Activated B cell treated with CpG ODN at 0.5 μM for 24 hours (primary cell): ENCODE measurements around the gene KCNK13. TPM values are rescaled to one million over a fixed set of nuclear protein-coding genes. Genes with fewer than 3 reads are reported as not detected.

Experiments
- ATAC-seq: fragments of 200-7000 bp; cut with Tn5 transposase; one replicate; pipeline ENCODE4 v1.10.0; 2021; ENCODE audit warnings: low read depth, mild to moderate bottlenecking, moderate library complexity
- CTCF ChIA-PET: fragments of 350-600 bp; sonication (Branson Sonifier 250); formaldehyde crosslinking; loops from one replicate; lab custom pipeline; 2021; ENCODE audit warnings: antibody characterized with exemption; lab: Charles Lee
- POLR2A ChIA-PET: fragments of 350-600 bp; sonication (Branson Sonifier 250); formaldehyde crosslinking; loops from one replicate; lab custom pipeline; 2021; ENCODE audit warnings: antibody characterized with exemption; lab: Charles Lee
- DNase-seq: peaks from one replicate; pipeline ENCODE4 v3.0.0; 2022
- H3K27ac Mint-ChIP-seq: one replicate; pipeline ENCODE4 v1.8.0; 2020; ENCODE audit warnings: mixed read lengths
- H3K27me3 Mint-ChIP-seq: one replicate; pipeline ENCODE4 v1.8.0; 2021; ENCODE audit warnings: mixed read lengths
- H3K36me3 Mint-ChIP-seq: one replicate; pipeline ENCODE4 v1.8.0; 2021; ENCODE audit warnings: low read depth, mixed read lengths
- H3K4me1 Mint-ChIP-seq: one replicate; pipeline ENCODE4 v1.8.0; 2021; ENCODE audit warnings: mixed read lengths
- H3K4me3 Mint-ChIP-seq: one replicate; pipeline ENCODE4 v1.8.0; 2020; ENCODE audit warnings: mild to moderate bottlenecking, mixed read lengths
- H3K9me3 Mint-ChIP-seq: one replicate; pipeline ENCODE4 v1.8.0; 2020; ENCODE audit warnings: mixed read lengths
- intact Hi-C: fragments of 100-400 bp; cut with micrococcal nuclease; formaldehyde crosslinking; loops from one replicate; pipeline ENCODE4 v1.15.1; 2024
- total RNA-seq: library from RNA; stranded (reverse); gene quantifications from 2 replicates; pipeline ENCODE4 v1.2.3, GENCODE V29; 2022
- TF ChIP-seq, protein P1 (sequence below): fragments of 200-600 bp; IDR thresholded peaks from one replicate; pipeline ENCODE4 v1.8.0; 2022; ENCODE audit warnings: antibody characterized with exemption, mild to moderate bottlenecking

Gene KCNK13
- total RNA-seq, 1 donor from 2014 or later = not detected

DNA sequence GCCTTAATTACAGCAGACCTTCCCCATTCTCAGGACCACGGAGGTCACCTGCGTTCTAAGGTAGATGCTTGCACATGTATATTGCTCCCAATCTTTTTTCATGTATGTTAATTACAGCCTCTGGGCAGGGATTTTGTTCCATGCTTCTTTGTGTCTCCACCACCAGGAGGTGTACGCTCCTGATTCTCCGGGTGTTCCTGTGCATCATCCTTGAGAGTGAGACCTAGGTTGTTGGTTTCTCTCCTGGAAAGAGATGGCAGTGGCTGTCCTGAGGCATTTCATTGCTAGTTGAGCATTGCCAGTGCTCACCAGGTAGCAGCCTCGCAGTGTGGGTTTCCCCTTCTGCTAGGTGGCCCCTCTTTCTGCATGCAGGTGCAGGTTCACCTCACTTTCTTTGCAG, 52.8 kb downstream of the KCNK13 start:
- ATAC-seq (no peak), DNase-seq (no peak)
- H3K9me3 Mint-ChIP-seq = no peaks in the 10 kb centered on the region
- no peaks in the 10 kb centered on the region for H3K4me1 Mint-ChIP-seq
- H3K4me3 Mint-ChIP-seq = no peak overlapping the region
- H3K27ac Mint-ChIP-seq = no peak overlapping the region
- intact Hi-C loops = no loop called here
- ChIA-PET CTCF (no interaction called here), POLR2A (no interaction called here)
- TF ChIP-seq, protein P1, sequence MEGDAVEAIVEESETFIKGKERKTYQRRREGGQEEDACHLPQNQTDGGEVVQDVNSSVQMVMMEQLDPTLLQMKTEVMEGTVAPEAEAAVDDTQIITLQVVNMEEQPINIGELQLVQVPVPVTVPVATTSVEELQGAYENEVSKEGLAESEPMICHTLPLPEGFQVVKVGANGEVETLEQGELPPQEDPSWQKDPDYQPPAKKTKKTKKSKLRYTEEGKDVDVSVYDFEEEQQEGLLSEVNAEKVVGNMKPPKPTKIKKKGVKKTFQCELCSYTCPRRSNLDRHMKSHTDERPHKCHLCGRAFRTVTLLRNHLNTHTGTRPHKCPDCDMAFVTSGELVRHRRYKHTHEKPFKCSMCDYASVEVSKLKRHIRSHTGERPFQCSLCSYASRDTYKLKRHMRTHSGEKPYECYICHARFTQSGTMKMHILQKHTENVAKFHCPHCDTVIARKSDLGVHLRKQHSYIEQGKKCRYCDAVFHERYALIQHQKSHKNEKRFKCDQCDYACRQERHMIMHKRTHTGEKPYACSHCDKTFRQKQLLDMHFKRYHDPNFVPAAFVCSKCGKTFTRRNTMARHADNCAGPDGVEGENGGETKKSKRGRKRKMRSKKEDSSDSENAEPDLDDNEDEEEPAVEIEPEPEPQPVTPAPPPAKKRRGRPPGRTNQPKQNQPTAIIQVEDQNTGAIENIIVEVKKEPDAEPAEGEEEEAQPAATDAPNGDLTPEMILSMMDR = no peak
- H3K36me3 Mint-ChIP-seq = no peaks in the 10 kb centered on the region
- H3K27me3 Mint-ChIP-seq = peaks cover 20% of the 10 kb centered on the region

DNA sequence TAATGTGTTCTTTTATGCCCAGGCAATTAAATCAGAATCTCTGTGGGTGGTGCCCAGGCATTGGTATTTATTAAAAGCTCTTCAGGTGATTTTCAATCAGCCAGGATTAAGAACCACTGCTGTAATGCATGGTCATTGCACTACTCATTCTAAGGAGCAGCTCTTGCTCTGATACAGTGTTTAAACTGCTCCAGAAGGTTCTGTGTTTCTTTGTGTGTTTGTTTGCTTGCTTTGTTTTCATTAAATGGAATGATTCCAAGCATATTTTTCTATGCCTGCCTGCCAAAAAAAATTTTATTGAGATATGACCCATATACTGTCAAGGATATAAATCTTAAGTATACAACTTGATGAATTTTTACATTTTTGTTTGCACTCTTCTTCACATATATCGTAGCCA, 54.0 kb downstream of the KCNK13 start:
- ATAC-seq = no peak
- H3K9me3 Mint-ChIP-seq = peaks cover 6% of the 10 kb centered on the region
- peaks cover 20% of the 10 kb centered on the region for H3K27me3 Mint-ChIP-seq
- POLR2A ChIA-PET = no interaction called here
- TF ChIP-seq, protein P1 = no peak
- no peaks in the 10 kb centered on the region for H3K36me3 Mint-ChIP-seq
- DNase-seq = no peak
- H3K4me1 Mint-ChIP-seq = no peaks in the 10 kb centered on the region
- CTCF ChIA-PET = no interaction called here
- no peak overlapping the region for H3K4me3 Mint-ChIP-seq
- no peak overlapping the region for H3K27ac Mint-ChIP-seq
- intact Hi-C loops = no loop called here

DNA sequence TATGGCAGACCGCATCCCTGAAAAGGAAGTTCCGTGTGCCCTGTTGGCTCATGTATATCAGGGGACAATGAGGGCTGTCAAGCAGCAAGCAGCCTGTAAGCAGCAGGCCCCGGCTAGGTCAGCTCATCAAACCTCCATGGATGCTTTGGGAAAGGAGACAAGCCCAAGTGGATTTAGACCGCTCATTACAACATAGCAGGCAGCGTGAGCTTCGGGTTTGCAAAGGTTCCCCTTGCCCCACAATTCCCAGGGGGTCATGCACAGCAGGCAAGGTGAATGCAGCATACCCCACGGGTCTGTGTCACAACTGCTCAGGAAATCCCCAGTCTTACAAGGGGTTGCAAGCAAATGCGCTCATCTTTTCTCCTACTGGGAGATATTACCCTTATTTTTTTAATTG, 54.6 kb downstream of the KCNK13 start:
- POLR2A ChIA-PET = interaction anchor here (0.6 kb wide), 1 partner anchor 24 kb away, joined by 4 read pairs; no protein-coding TSS in a partner anchor
- intact Hi-C loops = no loop called here
- TF ChIP-seq, protein P1 = no peak
- no peaks in the 10 kb centered on the region for H3K4me1 Mint-ChIP-seq
- peaks cover 6% of the 10 kb centered on the region for H3K9me3 Mint-ChIP-seq
- no peak overlapping the region for H3K27ac Mint-ChIP-seq
- no peak for DNase-seq
- ATAC-seq = no peak
- H3K4me3 Mint-ChIP-seq = no peak overlapping the region
- CTCF ChIA-PET = no interaction called here
- H3K27me3 Mint-ChIP-seq = peaks cover 20% of the 10 kb centered on the region
- no peaks in the 10 kb centered on the region for H3K36me3 Mint-ChIP-seq

DNA sequence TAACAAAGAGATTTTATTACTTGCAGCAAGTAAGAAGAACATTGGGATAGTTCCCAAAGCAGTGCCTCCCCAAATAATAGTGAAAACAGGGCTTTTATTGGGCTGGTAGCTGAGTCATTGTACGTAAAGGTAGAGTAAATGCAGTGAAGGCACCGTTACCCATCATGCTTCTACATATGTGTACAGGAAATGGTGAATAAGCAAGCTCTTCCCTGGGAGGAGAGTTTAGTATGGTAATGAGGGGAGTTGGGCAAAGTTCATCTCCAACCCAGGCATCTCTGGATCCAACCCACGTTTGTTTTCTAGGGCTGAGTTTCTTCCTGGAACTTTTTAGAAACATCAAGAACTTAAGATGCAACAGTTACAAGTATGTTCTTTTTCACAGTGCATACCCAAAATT, 56.2 kb downstream of the KCNK13 start:
- CTCF ChIA-PET = no interaction called here
- Mint-ChIP-seq H3K27me3 (peaks cover 16% of the 10 kb centered on the region), H3K36me3 (no peaks in the 10 kb centered on the region), H3K4me1 (no peaks in the 10 kb centered on the region), H3K9me3 (peaks cover 6% of the 10 kb centered on the region), H3K27ac (no peak overlapping the region), H3K4me3 (no peak overlapping the region)
- DNase-seq (no peak), ATAC-seq (no peak)
- TF ChIP-seq, protein P1 = no peak
- POLR2A ChIA-PET = no interaction called here
- intact Hi-C loops = no loop called here

DNA sequence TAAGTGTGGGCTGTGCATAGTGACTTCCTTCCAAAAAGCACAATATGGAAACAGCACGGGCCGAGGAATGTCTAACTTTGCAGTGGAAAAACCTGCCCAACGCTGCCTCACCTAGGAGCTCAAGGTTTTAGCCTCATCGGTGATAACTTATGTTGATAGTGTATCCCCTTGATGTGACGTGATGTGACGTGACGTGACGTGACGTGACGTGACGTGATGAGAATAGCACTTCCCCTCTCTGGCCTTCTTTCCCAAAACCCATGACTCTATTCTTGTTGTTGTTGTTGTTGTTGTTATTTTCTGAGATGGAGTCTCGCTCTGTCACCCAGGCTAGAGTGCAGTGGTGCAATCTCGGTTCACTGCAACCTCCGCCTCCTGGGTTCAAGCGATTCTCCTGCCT, 64.5 kb downstream of the KCNK13 start:
- Mint-ChIP-seq H3K4me1 (no peaks in the 10 kb centered on the region), H3K36me3 (no peaks in the 10 kb centered on the region), H3K9me3 (no peaks in the 10 kb centered on the region), H3K4me3 (no peak overlapping the region), H3K27me3 (peaks cover 6% of the 10 kb centered on the region), H3K27ac (no peak overlapping the region)
- ChIA-PET CTCF (no interaction called here), POLR2A (no interaction called here)
- intact Hi-C loops = no loop called here
- DNase-seq (no peak), ATAC-seq (no peak)
- TF ChIP-seq, protein P1 = no peak
